Measurements from ENCODE around the gene TCERG1L. TPM values are rescaled to one million over a fixed set of nuclear protein-coding genes. Genes with fewer than 3 reads are reported as not detected.

The TCERG1L gene
- total RNA-seq, 1 donor from 2014 or later = not detected

DNA sequence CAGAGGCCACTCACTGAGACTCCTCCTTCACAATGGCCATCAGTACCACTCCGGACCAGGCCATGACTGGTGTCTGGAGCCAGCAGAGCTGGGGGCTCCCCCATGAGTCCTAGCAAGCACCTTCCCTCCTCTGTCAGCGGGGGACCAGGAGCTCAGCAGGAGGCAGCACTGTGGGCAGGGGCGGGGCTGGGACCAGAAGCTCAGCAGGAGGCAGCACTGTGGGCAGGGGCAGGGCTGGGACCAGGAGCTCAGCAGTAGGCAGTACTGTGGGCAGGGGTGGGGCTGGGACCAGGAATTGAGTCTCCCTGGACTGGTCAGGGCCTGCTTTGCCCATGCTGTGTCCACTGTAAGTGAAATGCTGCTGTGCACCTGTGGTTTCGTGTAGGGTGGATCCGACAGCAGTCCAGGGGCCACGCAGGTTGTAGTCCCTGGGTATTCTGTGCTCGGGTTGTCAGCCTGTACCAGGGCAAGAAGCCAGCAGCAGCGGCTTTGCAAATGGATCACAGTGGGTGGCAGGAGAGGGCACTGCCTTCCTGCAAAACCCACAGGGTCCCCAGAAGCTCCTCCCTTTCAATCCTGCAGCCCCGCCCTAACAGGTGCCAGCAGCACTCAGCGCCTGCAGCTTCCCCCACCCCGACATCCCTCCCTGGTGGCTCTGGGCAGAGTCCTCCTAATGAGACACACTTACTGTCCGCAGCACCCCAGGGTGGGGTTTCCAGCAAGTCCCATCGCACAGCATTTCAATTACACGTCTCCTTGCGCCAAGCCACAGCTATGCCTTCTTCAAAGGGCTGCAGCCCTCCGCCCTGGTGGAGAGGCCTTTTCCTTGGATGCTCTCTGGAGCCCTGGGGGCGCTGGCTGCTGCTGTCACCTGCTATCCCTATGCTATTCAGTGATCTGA, 220.5 kb downstream of the TCERG1L start:
- intact Hi-C loops (cut with DNase I) = no loop called here
- TF ChIP-seq, protein P1, sequence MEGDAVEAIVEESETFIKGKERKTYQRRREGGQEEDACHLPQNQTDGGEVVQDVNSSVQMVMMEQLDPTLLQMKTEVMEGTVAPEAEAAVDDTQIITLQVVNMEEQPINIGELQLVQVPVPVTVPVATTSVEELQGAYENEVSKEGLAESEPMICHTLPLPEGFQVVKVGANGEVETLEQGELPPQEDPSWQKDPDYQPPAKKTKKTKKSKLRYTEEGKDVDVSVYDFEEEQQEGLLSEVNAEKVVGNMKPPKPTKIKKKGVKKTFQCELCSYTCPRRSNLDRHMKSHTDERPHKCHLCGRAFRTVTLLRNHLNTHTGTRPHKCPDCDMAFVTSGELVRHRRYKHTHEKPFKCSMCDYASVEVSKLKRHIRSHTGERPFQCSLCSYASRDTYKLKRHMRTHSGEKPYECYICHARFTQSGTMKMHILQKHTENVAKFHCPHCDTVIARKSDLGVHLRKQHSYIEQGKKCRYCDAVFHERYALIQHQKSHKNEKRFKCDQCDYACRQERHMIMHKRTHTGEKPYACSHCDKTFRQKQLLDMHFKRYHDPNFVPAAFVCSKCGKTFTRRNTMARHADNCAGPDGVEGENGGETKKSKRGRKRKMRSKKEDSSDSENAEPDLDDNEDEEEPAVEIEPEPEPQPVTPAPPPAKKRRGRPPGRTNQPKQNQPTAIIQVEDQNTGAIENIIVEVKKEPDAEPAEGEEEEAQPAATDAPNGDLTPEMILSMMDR (IDR thresholded peaks at IDR 0.05) = no peak
- ATAC-seq = peak in 1 of 2 donors; percentile 5

DNA sequence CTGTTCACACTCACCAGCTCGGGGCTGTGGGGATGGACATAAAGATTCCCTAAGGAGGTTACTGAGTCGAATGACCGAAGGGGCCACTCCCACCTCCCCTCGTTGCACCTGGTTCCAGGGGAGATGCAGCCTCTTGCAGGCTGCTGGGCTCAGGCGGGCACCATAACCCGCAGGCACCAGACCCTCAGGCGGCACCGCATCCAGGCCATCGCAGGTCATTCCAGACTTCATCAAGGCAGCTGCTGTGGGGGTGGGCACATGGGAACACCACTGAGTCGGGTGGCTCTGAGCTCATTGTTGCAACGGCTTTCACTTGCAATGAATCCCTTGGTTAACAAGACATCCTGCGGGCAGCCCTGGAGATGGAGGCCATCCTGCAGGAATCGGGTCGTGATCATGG, 221.7 kb downstream of the TCERG1L start:
- TF ChIP-seq, protein P1 (IDR thresholded peaks at IDR 0.05) = no peak
- no peak overlapping the region for H3K4me3 ChIP-seq
- H3K27me3 ChIP-seq (ENCODE audit: low read depth) = peaks cover 2% of the 10 kb centered on the region
- H3K27ac ChIP-seq = no peak overlapping the region
- H3K9me3 ChIP-seq = no peaks in the 10 kb centered on the region
- DNase-seq = no peak
- no peak for ATAC-seq
- no peaks in the 10 kb centered on the region for H3K36me3 ChIP-seq
- no peaks in the 10 kb centered on the region for H3K4me1 ChIP-seq
- intact Hi-C loops (cut with DNase I) = no loop called here

More for the DNA sequence above, 220.5 kb downstream of the TCERG1L start:
- Histone ChIP-seq H3K36me3 (no peaks in the 10 kb centered on the region), H3K9me3 (no peaks in the 10 kb centered on the region), H3K27me3 (ENCODE audit: low read depth) (peaks cover 2% of the 10 kb centered on the region), H3K4me3 (no peak overlapping the region), H3K4me1 (no peaks in the 10 kb centered on the region), H3K27ac (no peak overlapping the region)
- no peak for DNase-seq

DNA sequence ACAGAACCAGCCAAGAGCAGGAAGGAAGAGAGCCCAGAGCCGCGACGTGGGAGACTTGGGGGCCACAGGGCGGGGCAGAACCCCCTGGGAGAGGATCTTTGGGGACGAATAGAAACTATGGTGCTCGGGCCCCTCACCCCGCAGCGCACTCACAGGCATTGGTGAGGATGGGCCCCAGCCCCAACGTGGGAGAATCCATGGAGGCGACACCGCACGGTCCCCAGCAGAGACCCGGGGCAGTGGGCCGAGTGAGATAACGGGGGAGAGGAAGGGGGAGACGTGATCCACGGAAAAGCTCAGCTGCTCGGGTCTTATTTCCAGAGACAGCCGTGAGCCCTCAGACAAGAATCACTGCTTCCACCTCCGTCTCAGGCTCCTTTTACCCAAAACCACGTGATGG, 222.4 kb downstream of the TCERG1L start:
- ATAC-seq = no peak
- Histone ChIP-seq H3K36me3 (no peaks in the 10 kb centered on the region), H3K4me3 (no peak overlapping the region), H3K27me3 (ENCODE audit: low read depth) (peaks cover 2% of the 10 kb centered on the region), H3K9me3 (no peaks in the 10 kb centered on the region), H3K27ac (no peak overlapping the region), H3K4me1 (no peaks in the 10 kb centered on the region)
- TF ChIP-seq, protein P1 (IDR thresholded peaks at IDR 0.05) = no peak
- DNase-seq = no peak
- intact Hi-C loops (cut with DNase I) = no loop called here

DNA sequence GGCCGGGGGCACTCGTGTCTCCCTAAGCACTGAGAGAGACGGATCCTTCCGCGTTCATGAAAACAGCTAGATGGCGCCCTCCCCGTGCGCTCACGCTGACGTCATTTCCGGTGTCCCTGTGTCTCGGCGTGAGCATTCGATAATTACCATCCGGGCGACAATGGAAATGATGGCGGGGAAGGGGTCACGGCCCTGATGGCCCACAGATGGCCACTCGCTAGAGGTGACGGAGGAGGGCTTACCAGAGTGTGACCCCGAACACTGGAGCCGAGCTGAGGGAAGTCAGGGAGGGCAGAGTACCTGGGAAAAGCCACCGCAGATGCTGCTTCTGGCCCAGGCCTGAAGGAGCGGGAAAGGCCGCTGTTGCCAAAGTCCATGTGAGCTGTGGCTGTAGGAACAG, 222.9 kb downstream of the TCERG1L start:
- Histone ChIP-seq H3K4me3 (no peak overlapping the region), H3K36me3 (no peaks in the 10 kb centered on the region), H3K9me3 (no peaks in the 10 kb centered on the region), H3K27ac (no peak overlapping the region), H3K27me3 (ENCODE audit: low read depth) (peaks cover 2% of the 10 kb centered on the region), H3K4me1 (no peaks in the 10 kb centered on the region)
- intact Hi-C loops (cut with DNase I) = no loop called here
- ATAC-seq = no peak
- TF ChIP-seq, protein P1 (IDR thresholded peaks at IDR 0.05) = no peak
- DNase-seq = no peak

DNA sequence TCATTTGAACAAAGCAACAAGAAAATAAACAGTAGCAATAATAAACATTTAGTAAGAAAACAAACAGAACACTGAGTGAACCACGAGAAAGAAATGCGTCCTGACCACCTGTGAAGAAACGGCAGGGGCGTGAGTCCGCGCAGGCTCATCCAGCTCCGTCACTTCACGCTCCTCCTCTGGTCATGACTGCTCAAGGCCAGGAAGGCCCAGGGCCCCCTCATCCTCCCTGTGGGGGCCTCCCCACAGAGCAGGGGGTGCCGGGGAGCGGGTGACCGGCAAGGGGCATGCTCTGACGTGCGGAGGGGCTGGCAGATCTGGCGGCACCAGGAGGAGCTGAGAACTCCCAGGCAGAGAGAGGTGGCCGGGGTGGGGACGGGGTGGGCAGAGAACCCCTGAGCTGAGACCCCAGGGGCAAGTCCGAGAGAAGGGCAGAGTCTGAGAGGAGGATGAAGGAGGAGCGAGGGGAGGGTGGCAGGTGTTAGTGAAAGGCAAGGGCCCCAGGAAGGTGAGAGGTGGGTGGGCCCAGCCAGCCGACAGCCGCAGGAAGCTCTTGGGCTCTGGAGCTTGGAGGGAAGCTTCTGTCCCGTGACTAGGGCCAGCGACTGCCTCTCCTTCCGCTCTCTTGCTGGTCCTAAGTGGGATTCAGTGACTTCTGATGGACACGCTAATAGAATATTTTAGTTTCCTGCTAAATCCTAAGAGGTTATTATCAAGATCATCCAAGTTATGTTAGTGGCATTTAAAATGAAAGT, 223.9 kb downstream of the TCERG1L start:
- Histone ChIP-seq H3K36me3 (no peaks in the 10 kb centered on the region), H3K27me3 (ENCODE audit: low read depth) (peaks cover 2% of the 10 kb centered on the region), H3K27ac (no peak overlapping the region), H3K4me3 (no peak overlapping the region), H3K4me1 (no peaks in the 10 kb centered on the region), H3K9me3 (no peaks in the 10 kb centered on the region)
- DNase-seq (no peak), ATAC-seq (no peak)
- TF ChIP-seq, protein P1 (IDR thresholded peaks at IDR 0.05) = no peak
- intact Hi-C loops (cut with DNase I) = no loop called here
